HepG2 (cell line): ENCODE results near the gene ATRN. TPM values are rescaled to one million over a fixed set of nuclear protein-coding genes. Genes with fewer than 3 reads are reported as not detected.
A peak's percentile ranks its signal among the peaks of the same experiment; 100 is the strongest.

Source experiments
- MEIS2 ChIP-seq: sonication (generic); formaldehyde crosslinking; IDR thresholded peaks from 2 replicates; pipeline ENCODE4 v1.9.0; 2021; ENCODE audit warnings: mild to moderate bottlenecking, missing genetic modification reagents
- NR3C1 ChIP-seq: sonication (generic); formaldehyde crosslinking; IDR thresholded peaks from 2 replicates; pipeline ENCODE4 v1.4.0; 2020; ENCODE audit warnings: missing genetic modification reagents
- SETDB1 ChIP-seq: sonication (generic); formaldehyde crosslinking; IDR thresholded peaks from 2 replicates; pipeline ENCODE4 v1.5.1; 2020; ENCODE audit warnings: missing genetic modification reagents, mild to moderate bottlenecking, borderline replicate concordance
- SNAI1 ChIP-seq: sonication (generic); formaldehyde crosslinking; IDR thresholded peaks from 2 replicates; pipeline ENCODE4 v1.5.0; 2020; ENCODE audit warnings: mild to moderate bottlenecking, missing genetic modification reagents, borderline replicate concordance
- ZC3H13 ChIP-seq: sonication (generic); formaldehyde crosslinking; IDR thresholded peaks from 2 replicates; pipeline ENCODE4 v1.8.1; 2023; ENCODE audit warnings: mild to moderate bottlenecking, missing genetic modification reagents, moderate library complexity
- ZFP90 ChIP-seq: sonication (generic); formaldehyde crosslinking; IDR thresholded peaks from 2 replicates; pipeline ENCODE4 v1.8.0; 2022; ENCODE audit warnings: missing genetic modification reagents, mild to moderate bottlenecking, inconsistent platforms, borderline replicate concordance
- ZNF17 ChIP-seq: sonication (generic); formaldehyde crosslinking; IDR thresholded peaks from 2 replicates; pipeline ENCODE4 v1.5.0; 2020; ENCODE audit warnings: mild to moderate bottlenecking, missing genetic modification reagents
- ZNF230 ChIP-seq: sonication (generic); formaldehyde crosslinking; IDR thresholded peaks from 2 replicates; pipeline ENCODE4 v1.4.0; 2020; ENCODE audit warnings: mild to moderate bottlenecking, missing genetic modification reagents
- ZNF235 ChIP-seq: sonication (generic); formaldehyde crosslinking; IDR thresholded peaks from 2 replicates; pipeline ENCODE4 v1.8.1; 2023; ENCODE audit warnings: mild to moderate bottlenecking, missing genetic modification reagents, borderline replicate concordance
- ZNF274 ChIP-seq: sonication (generic); formaldehyde crosslinking; IDR thresholded peaks from 2 replicates; pipeline ENCODE4 v1.5.1; 2020; ENCODE audit warnings: mild to moderate bottlenecking, missing genetic modification reagents
- ZNF501 ChIP-seq: sonication (generic); formaldehyde crosslinking; IDR thresholded peaks from 2 replicates; pipeline ENCODE4 v1.5.1; 2020; ENCODE audit warnings: mild to moderate bottlenecking, moderate library complexity, missing genetic modification reagents
- polyA plus RNA-seq, 8 experiments: library from polyadenylated mRNA; depleted of rRNA in 3 of 8; stranded (reverse) in 7 of 8; unstranded in 1 of 8; fragments of >200 nt; fragmentation: Illumina TruSeq in 4 of 8; extraction: Trizol in 4 of 8; gene quantifications; 2 replicates each; pipeline versions ENCODE4 v1.2.1 to v1.2.3, GENCODE V29; 2011 to 2016; ENCODE audit warnings: low read depth in 4 of 8, missing spikeins in 1 of 8, mixed read lengths in 1 of 8; ENCODE audit not compliant: insufficient read depth in 1 of 8
- total RNA-seq, 5 experiments: library from RNA; depleted of rRNA; stranded (reverse); fragments of >200 nt; fragmentation: Illumina TruSeq; extraction: Trizol; gene quantifications; 2 replicates each; pipeline ENCODE4 v1.2.3, GENCODE V29; 2016; ENCODE audit warnings: low read depth in 1 of 5
- TF ChIP-seq, protein P1 (sequence below): sonication (generic); formaldehyde crosslinking; conservative IDR thresholded peaks from 2 replicates; pipeline ENCODE4 v1.4.0; 2020; ENCODE audit warnings: mild to moderate bottlenecking, missing genetic modification reagents, moderate library complexity
- TF ChIP-seq, protein P2 (sequence below): sonication (generic); formaldehyde crosslinking; conservative IDR thresholded peaks from 2 replicates; pipeline ENCODE4 v1.5.0; 2020; ENCODE audit warnings: missing genetic modification reagents
- TF ChIP-seq, protein P3 (sequence below): sonication (generic); formaldehyde crosslinking; IDR thresholded peaks from 2 replicates; pipeline ENCODE4 v1.4.0; 2020; ENCODE audit warnings: missing genetic modification reagents, borderline replicate concordance
- TF ChIP-seq, protein P4 (sequence below): sonication (generic); formaldehyde crosslinking; IDR thresholded peaks from 2 replicates; pipeline ENCODE4 v1.5.0; 2020; ENCODE audit warnings: missing genetic modification reagents
- TF ChIP-seq, protein P5 (sequence below): sonication (generic); formaldehyde crosslinking; IDR thresholded peaks from 2 replicates; pipeline ENCODE4 v1.8.0; 2022; ENCODE audit warnings: mild to moderate bottlenecking, missing genetic modification reagents, borderline replicate concordance

Gene ATRN
- total and polyA plus RNA-seq, 2 of the 13 experiments (the other 11 are each of a cell fraction or from before 2014, with no cell fraction given): 44.2 to 81.1 TPM

DNA sequence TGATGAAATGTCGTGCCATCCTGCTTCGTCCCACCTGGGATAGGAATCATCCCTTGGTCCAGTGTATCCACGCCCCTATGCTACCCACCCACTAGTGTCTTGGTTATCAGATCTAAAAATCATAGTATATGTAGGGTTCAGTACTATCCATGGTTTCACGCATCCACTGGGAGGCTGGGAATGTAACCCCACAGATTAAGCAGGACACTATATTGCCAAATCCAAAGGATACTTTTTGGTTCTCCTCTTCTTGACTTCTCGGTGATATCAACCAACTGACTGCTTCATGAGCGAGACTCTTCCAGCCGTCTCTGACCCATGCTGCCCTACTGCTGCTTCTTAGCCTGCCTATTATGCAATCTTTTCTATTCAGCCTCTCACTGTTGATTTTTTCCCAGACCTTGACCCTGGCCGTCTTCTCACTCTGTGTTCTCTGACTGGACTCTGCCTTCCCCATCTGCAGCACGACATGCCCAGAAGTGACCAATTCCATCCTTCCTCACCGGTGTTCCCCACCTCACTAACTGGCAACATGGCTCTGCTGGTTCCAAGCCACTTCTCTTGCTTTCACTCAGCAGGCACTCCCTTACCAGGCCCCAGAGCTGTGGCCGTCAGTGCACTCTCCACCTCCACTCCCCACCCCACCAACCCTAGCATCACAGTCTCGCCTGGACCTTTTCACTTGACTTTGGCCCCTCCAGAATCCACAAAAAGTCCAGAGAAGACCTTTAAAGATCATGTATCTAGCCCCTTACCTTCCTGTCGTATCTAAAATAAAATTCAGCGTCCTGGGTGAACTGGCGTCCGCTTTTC is 157.9 kb downstream of the ATRN start (continued):
- TF ChIP-seq, protein P1, sequence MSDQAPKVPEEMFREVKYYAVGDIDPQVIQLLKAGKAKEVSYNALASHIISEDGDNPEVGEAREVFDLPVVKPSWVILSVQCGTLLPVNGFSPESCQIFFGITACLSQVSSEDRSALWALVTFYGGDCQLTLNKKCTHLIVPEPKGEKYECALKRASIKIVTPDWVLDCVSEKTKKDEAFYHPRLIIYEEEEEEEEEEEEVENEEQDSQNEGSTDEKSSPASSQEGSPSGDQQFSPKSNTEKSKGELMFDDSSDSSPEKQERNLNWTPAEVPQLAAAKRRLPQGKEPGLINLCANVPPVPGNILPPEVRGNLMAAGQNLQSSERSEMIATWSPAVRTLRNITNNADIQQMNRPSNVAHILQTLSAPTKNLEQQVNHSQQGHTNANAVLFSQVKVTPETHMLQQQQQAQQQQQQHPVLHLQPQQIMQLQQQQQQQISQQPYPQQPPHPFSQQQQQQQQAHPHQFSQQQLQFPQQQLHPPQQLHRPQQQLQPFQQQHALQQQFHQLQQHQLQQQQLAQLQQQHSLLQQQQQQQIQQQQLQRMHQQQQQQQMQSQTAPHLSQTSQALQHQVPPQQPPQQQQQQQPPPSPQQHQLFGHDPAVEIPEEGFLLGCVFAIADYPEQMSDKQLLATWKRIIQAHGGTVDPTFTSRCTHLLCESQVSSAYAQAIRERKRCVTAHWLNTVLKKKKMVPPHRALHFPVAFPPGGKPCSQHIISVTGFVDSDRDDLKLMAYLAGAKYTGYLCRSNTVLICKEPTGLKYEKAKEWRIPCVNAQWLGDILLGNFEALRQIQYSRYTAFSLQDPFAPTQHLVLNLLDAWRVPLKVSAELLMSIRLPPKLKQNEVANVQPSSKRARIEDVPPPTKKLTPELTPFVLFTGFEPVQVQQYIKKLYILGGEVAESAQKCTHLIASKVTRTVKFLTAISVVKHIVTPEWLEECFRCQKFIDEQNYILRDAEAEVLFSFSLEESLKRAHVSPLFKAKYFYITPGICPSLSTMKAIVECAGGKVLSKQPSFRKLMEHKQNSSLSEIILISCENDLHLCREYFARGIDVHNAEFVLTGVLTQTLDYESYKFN: peak; percentile 90
- TF ChIP-seq, protein P2, sequence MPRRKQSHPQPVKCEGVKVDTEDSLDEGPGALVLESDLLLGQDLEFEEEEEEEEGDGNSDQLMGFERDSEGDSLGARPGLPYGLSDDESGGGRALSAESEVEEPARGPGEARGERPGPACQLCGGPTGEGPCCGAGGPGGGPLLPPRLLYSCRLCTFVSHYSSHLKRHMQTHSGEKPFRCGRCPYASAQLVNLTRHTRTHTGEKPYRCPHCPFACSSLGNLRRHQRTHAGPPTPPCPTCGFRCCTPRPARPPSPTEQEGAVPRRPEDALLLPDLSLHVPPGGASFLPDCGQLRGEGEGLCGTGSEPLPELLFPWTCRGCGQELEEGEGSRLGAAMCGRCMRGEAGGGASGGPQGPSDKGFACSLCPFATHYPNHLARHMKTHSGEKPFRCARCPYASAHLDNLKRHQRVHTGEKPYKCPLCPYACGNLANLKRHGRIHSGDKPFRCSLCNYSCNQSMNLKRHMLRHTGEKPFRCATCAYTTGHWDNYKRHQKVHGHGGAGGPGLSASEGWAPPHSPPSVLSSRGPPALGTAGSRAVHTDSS (CRISPR knock-in tag): no peak
- no peak for TF ChIP-seq ZNF230 (CRISPR knock-in tag)
- TF ChIP-seq MEIS2 (CRISPR knock-in tag): peak; percentile 85; the same call in 1 of the 2 replicates
- peak; percentile 92 for TF ChIP-seq ZFP90 (CRISPR knock-in tag)
- TF ChIP-seq ZC3H13 (CRISPR knock-in tag): 0 out of 2 replicates have a peak, but pooled peaks have one; percentile 74
- no peak for TF ChIP-seq ZNF235 (CRISPR knock-in tag)
- TF ChIP-seq SNAI1 (CRISPR knock-in tag): no peak
- TF ChIP-seq ZNF501 (CRISPR knock-in tag): peak; percentile 54; the same call in 1 of the 2 replicates
- TF ChIP-seq, protein P3, sequence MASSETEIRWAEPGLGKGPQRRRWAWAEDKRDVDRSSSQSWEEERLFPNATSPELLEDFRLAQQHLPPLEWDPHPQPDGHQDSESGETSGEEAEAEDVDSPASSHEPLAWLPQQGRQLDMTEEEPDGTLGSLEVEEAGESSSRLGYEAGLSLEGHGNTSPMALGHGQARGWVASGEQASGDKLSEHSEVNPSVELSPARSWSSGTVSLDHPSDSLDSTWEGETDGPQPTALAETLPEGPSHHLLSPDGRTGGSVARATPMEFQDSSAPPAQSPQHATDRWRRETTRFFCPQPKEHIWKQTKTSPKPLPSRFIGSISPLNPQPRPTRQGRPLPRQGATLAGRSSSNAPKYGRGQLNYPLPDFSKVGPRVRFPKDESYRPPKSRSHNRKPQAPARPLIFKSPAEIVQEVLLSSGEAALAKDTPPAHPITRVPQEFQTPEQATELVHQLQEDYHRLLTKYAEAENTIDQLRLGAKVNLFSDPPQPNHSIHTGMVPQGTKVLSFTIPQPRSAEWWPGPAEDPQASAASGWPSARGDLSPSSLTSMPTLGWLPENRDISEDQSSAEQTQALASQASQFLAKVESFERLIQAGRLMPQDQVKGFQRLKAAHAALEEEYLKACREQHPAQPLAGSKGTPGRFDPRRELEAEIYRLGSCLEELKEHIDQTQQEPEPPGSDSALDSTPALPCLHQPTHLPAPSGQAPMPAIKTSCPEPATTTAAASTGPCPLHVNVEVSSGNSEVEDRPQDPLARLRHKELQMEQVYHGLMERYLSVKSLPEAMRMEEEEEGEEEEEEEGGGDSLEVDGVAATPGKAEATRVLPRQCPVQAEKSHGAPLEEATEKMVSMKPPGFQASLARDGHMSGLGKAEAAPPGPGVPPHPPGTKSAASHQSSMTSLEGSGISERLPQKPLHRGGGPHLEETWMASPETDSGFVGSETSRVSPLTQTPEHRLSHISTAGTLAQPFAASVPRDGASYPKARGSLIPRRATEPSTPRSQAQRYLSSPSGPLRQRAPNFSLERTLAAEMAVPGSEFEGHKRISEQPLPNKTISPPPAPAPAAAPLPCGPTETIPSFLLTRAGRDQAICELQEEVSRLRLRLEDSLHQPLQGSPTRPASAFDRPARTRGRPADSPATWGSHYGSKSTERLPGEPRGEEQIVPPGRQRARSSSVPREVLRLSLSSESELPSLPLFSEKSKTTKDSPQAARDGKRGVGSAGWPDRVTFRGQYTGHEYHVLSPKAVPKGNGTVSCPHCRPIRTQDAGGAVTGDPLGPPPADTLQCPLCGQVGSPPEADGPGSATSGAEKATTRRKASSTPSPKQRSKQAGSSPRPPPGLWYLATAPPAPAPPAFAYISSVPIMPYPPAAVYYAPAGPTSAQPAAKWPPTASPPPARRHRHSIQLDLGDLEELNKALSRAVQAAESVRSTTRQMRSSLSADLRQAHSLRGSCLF (CRISPR knock-in tag): no peak
- TF ChIP-seq ZNF274 (CRISPR knock-in tag): no peak
- TF ChIP-seq SETDB1 (CRISPR knock-in tag): no peak
- TF ChIP-seq, protein P4, sequence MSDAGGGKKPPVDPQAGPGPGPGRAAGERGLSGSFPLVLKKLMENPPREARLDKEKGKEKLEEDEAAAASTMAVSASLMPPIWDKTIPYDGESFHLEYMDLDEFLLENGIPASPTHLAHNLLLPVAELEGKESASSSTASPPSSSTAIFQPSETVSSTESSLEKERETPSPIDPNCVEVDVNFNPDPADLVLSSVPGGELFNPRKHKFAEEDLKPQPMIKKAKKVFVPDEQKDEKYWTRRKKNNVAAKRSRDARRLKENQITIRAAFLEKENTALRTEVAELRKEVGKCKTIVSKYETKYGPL: peak; percentile 98
- TF ChIP-seq ZNF17 (CRISPR knock-in tag): no peak
- TF ChIP-seq, protein P5, sequence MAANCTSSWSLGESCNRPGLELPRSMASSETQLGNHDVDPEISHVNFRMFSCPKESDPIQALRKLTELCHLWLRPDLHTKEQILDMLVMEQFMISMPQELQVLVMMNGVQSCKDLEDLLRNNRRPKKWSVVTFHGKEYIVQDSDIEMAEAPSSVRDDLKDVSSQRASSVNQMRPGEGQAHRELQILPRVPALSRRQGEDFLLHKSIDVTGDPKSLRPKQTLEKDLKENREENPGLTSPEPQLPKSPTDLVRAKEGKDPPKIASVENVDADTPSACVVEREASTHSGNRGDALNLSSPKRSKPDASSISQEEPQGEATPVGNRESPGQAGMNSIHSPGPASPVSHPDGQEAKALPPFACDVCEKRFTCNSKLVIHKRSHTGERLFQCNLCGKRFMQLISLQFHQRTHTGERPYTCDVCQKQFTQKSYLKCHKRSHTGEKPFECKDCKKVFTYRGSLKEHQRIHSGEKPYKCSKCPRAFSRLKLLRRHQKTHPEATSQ: peak; percentile 58; the same call in 1 of the 2 replicates
- TF ChIP-seq NR3C1: no peak
